Bronchial epithelial cell (primary cell): ENCODE results near the gene PRDM13. TPM values are rescaled to one million over a fixed set of nuclear protein-coding genes. Genes with fewer than 3 reads are reported as not detected.

Experiments
- DNase-seq: peaks from one replicate; pipeline ENCODE4 v3.0.0-alpha.2; 2010; ENCODE audit warnings: low read depth
- FAIRE-seq: peaks from 2 replicates; lab custom pipeline; 2011; peaks lifted over from hg19 to GRCh38; lab: Jason Lieb, UNC
- H3K27me3 ChIP-seq: 2 replicates; pipeline ENCODE4 v1.5.1; 2011; ENCODE audit warnings: low read length; ENCODE audit not compliant: control insufficient read depth, insufficient read depth
- H3K36me3 ChIP-seq: 2 replicates; pipeline ENCODE4 v1.5.1; 2011; ENCODE audit warnings: low read length; ENCODE audit not compliant: control insufficient read depth, insufficient read depth
- H3K4me3 ChIP-seq: 2 replicates; pipeline ENCODE4 v1.5.1; 2011; ENCODE audit warnings: mild to moderate bottlenecking, low read depth, low read length, control low read depth
- CTCF ChIP-seq: IDR thresholded peaks from 2 replicates; pipeline ENCODE4 v1.5.1; 2011; ENCODE audit warnings: mild to moderate bottlenecking, moderate library complexity, low read length, control low read depth, inconsistent platforms; ENCODE audit not compliant: insufficient read depth, severe bottlenecking
- total RNA-seq: library from RNA; depleted of rRNA; stranded (reverse); fragments of >200 nt; gene quantifications from 2 replicates; pipeline ENCODE4 v1.2.1, GENCODE V29; 2014

The PRDM13 gene
- total RNA-seq, 1 donor from 2014 or later: not detected

GRCh38 chr6:99611148-99611547 is 4.5 kb downstream of the PRDM13 start:
- no peaks in the 10 kb centered on the region for H3K36me3 ChIP-seq
- DNase-seq (peak; percentile 10), FAIRE-seq (no peak)
- H3K27me3 ChIP-seq: peaks cover 70% of the 10 kb centered on the region
- no peak overlapping the region for H3K4me3 ChIP-seq
- no peak for TF ChIP-seq CTCF

GRCh38 chr6:99612551-99613408 is 6.1 kb downstream of the PRDM13 start:
- FAIRE-seq (no peak), DNase-seq (no peak)
- H3K36me3 ChIP-seq: no peaks in the 10 kb centered on the region
- TF ChIP-seq CTCF: no peak
- no peak overlapping the region for H3K4me3 ChIP-seq
- H3K27me3 ChIP-seq: peaks cover 55% of the 10 kb centered on the region

GRCh38 chr6:99613409-99613704 is 6.7 kb downstream of the PRDM13 start:
- Histone ChIP-seq H3K4me3 (peak overlapping the region; percentile 1), H3K27me3 (peaks cover 55% of the 10 kb centered on the region), H3K36me3 (no peaks in the 10 kb centered on the region)
- no peak for FAIRE-seq
- TF ChIP-seq CTCF: peak; percentile 51
- DNase-seq: no peak

GRCh38 chr6:99613705-99614429 is 7.2 kb downstream of the PRDM13 start:
- DNase-seq: no peak
- Histone ChIP-seq H3K4me3 (peak overlapping the region; percentile 27), H3K36me3 (no peaks in the 10 kb centered on the region), H3K27me3 (peaks cover 55% of the 10 kb centered on the region)
- no peak for FAIRE-seq
- no peak for TF ChIP-seq CTCF

DNA sequence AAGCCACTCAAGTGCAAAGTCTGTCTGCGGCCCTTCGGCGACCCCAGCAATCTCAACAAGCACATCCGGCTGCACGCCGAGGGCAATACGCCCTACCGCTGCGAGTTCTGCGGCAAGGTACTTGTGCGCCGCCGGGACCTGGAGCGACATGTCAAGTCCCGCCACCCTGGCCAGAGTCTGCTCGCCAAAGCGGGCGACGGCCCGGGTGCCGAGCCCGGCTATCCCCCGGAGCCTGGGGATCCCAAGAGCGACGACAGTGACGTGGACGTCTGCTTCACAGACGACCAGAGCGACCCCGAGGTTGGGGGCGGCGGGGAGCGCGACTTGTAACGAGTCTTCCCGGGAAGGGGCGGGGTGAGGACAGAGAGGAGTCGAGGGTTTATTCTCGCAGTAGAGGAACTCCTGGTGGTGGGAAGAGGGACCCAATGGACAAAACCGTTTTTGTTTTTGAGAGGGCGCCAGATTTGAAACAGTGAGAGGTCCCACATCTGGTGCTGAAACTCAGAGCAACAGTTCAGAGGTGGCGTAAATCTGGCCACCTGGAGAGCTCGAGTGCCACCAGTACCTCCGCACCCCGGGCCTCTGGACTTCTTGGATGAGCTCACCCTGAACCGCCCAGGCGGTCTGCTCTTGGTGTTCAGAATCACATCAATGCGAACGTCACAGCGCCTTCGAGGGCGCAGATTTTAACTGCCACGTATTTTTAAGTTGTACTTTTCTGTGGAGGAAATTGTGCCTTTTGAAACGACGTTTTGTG is 8.0 kb downstream of the PRDM13 start:
- no peaks in the 10 kb centered on the region for H3K36me3 ChIP-seq
- H3K4me3 ChIP-seq: no peak overlapping the region
- no peak for TF ChIP-seq CTCF
- peaks cover 55% of the 10 kb centered on the region for H3K27me3 ChIP-seq
- FAIRE-seq (no peak), DNase-seq (no peak)
